Liver (tissue), 9 donors: ENCODE data around the gene SPOCK2. TPM values are rescaled to one million over a fixed set of nuclear protein-coding genes. Genes with fewer than 3 reads are reported as not detected.

Source experiments
- DNase-seq: peaks from one replicate; pipeline ENCODE4 v3.0.0-alpha.2; 2017; ENCODE audit warnings: low spot score
- H3K27ac ChIP-seq, 2 donors: one replicate each; pipeline ENCODE4 v1.7.0; 2013; ENCODE audit warnings: inconsistent platforms in 2 of 2, low read length in 2 of 2, control low read depth in 1 of 2, low read depth in 1 of 2, mild to moderate bottlenecking in 1 of 2
- H3K27me3 ChIP-seq, 4 donors: one replicate each; pipeline versions ENCODE4 v1.6.1 to v1.7.0; 2013; ENCODE audit warnings: low read length in 3 of 4, inconsistent platforms in 1 of 4, mild to moderate bottlenecking in 1 of 4, moderate library complexity in 1 of 4; ENCODE audit not compliant: control insufficient read depth in 4 of 4, insufficient read depth in 4 of 4
- H3K36me3 ChIP-seq, 4 donors: one replicate each; pipeline versions ENCODE4 v1.6.1 to v1.7.0; 2013; ENCODE audit warnings: low read length in 3 of 4, mild to moderate bottlenecking in 3 of 4, low read depth in 1 of 4, moderate library complexity in 1 of 4; ENCODE audit not compliant: control insufficient read depth in 4 of 4, insufficient read depth in 3 of 4
- H3K4me1 ChIP-seq, 4 donors: one replicate each; pipeline versions ENCODE4 v1.6.1 to v1.7.0; 2013; ENCODE audit warnings: low read length in 3 of 4, mild to moderate bottlenecking in 3 of 4, moderate library complexity in 1 of 4; ENCODE audit not compliant: control insufficient read depth in 4 of 4, insufficient read depth in 4 of 4
- H3K4me3 ChIP-seq, 3 donors: one replicate each; pipeline versions ENCODE4 v1.6.1 to v1.7.0; 2013; ENCODE audit warnings: low read length in 3 of 3, control low read depth in 1 of 3, low read depth in 1 of 3, mild to moderate bottlenecking in 1 of 3
- H3K9ac ChIP-seq, 2 donors: one replicate each; pipeline ENCODE4 v1.7.0; 2013; ENCODE audit warnings: low read length in 2 of 2, mild to moderate bottlenecking in 2 of 2, moderate library complexity in 2 of 2, control low read depth in 1 of 2, low read depth in 1 of 2
- H3K9me3 ChIP-seq, 4 donors: one replicate each; pipeline versions ENCODE4 v1.6.1 to v1.7.0; 2013; ENCODE audit warnings: low read length in 3 of 4; ENCODE audit not compliant: control insufficient read depth in 4 of 4
- ATF3 ChIP-seq: IDR thresholded peaks from 2 replicates; pipeline ENCODE4 v1.6.1; 2016; ENCODE audit warnings: antibody characterized with exemption
- EGR1 ChIP-seq, 2 donors: IDR thresholded peaks; 2 replicates each; pipeline ENCODE4 v1.6.1; 2016 to 2018; ENCODE audit warnings: antibody characterized with exemption in 2 of 2, low read depth in 2 of 2
- FOXA1 ChIP-seq: IDR thresholded peaks from 2 replicates; pipeline ENCODE4 v1.6.1; 2016; ENCODE audit warnings: antibody characterized with exemption
- FOXA2 ChIP-seq: IDR thresholded peaks from 2 replicates; pipeline ENCODE4 v1.6.1; 2016; ENCODE audit warnings: antibody characterized with exemption
- GABPA ChIP-seq, 2 donors: IDR thresholded peaks in 1 of 2; conservative IDR thresholded peaks in 1 of 2; 2 replicates each; pipeline ENCODE4 v1.6.1; 2016; ENCODE audit warnings: antibody characterized with exemption in 2 of 2, mild to moderate bottlenecking in 1 of 2, moderate library complexity in 1 of 2
- HNF4A ChIP-seq, 2 donors: conservative IDR thresholded peaks; 2 replicates each; pipeline ENCODE4 v1.6.1; 2016; ENCODE audit warnings: antibody characterized with exemption in 2 of 2, mild to moderate bottlenecking in 2 of 2
- HNF4G ChIP-seq: IDR thresholded peaks from 2 replicates; pipeline ENCODE4 v1.6.1; 2016; ENCODE audit warnings: antibody characterized with exemption
- MAX ChIP-seq: IDR thresholded peaks from 2 replicates; pipeline ENCODE4 v1.6.1; 2016; ENCODE audit warnings: antibody characterized with exemption
- RAD21 ChIP-seq, 2 donors: IDR thresholded peaks; 2 replicates each; pipeline ENCODE4 v1.6.1; 2016; ENCODE audit warnings: antibody characterized with exemption in 2 of 2, mild to moderate bottlenecking in 2 of 2
- REST ChIP-seq: IDR thresholded peaks from 2 replicates; pipeline ENCODE4 v1.6.1; 2016; ENCODE audit warnings: antibody characterized with exemption, mild to moderate bottlenecking
- RXRA ChIP-seq, 2 donors: IDR thresholded peaks; 2 replicates each; pipeline ENCODE4 v1.6.1; 2017 to 2018; ENCODE audit warnings: antibody characterized with exemption in 2 of 2, mild to moderate bottlenecking in 1 of 2
- SP1 ChIP-seq: IDR thresholded peaks from 2 replicates; pipeline ENCODE4 v1.6.1; 2018; ENCODE audit warnings: antibody characterized with exemption, mild to moderate bottlenecking
- TAF1 ChIP-seq: conservative IDR thresholded peaks from 2 replicates; pipeline ENCODE4 v1.6.1; 2016; ENCODE audit warnings: antibody characterized with exemption, mild to moderate bottlenecking
- YY1 ChIP-seq: IDR thresholded peaks from 2 replicates; pipeline ENCODE4 v1.6.1; 2016; ENCODE audit warnings: antibody characterized with exemption, mild to moderate bottlenecking
- ZBTB33 ChIP-seq: IDR thresholded peaks from 2 replicates; pipeline ENCODE4 v1.6.1; 2016; ENCODE audit warnings: antibody characterized with exemption
- WGBS: extraction: QIAGEN DNeasy Blood & Tissue Kit; methylation state at CpG from one replicate; pipeline ENCODE4 v1.1.7; 2013; 5-methylcytosine and 5-hydroxymethylcytosine counted together
- polyA plus RNA-seq, 2 donors: library from polyadenylated mRNA; stranded (reverse) in 1 of 2; unstranded in 1 of 2; fragments of 200-250 nt in 1 of 2; fragments of >200 nt in 1 of 2; fragmentation: Nextera tagmentation in 1 of 2; extraction: Ambion mirVana in 1 of 2; gene quantifications; one replicate each; pipeline versions ENCODE4 v1.2.1 to v1.2.3, GENCODE V29; 2013 to 2015
- total RNA-seq, 2 donors: library from RNA; depleted of rRNA; stranded (reverse); fragments of >200 nt; gene quantifications; one replicate each; pipeline ENCODE4 v1.2.3, GENCODE V29; 2014
- donor health status: healthy.
- donor health status: healthy.
- donor health status: healthy.
- donor health status: healthy.
- donor health status: healthy.

The SPOCK2 gene
- total and polyA plus RNA-seq, 4 donors = 0.36 to 1.7 (median 0.64) TPM

GRCh38 chr10:72124381-72124780, 36.0 kb upstream of the SPOCK2 start:
- no peak for TF ChIP-seq YY1
- no peak for TF ChIP-seq ZBTB33
- no peak for TF ChIP-seq HNF4G
- no peak for TF ChIP-seq SP1
- no peak for TF ChIP-seq TAF1
- no peak for TF ChIP-seq HNF4A (conservative IDR thresholded peaks at IDR 0.05)
- H3K9me3 ChIP-seq = no peaks in the 10 kb centered on the region
- peaks cover 0 to 3% (median 0%) of the 10 kb centered on the region in 4 donors for H3K4me1 ChIP-seq
- no peak for DNase-seq
- H3K36me3 ChIP-seq = no peaks in the 10 kb centered on the region
- no peaks in the 10 kb centered on the region for H3K27me3 ChIP-seq
- no peak overlapping the region for H3K27ac ChIP-seq
- H3K4me3 ChIP-seq = no peak overlapping the region
- no peak overlapping the region for H3K9ac ChIP-seq

- no peak overlapping the region for H3K9ac ChIP-seq
- TF ChIP-seq RXRA (IDR thresholded peaks at IDR 0.05) (no peak), FOXA1 (no peak), RAD21 (IDR thresholded peaks at IDR 0.05) (no peak), FOXA2 (no peak), YY1 (no peak)
- 90% methylated on average over 4 of the region's 4 CpGs for WGBS
- no peak overlapping the region for H3K27ac ChIP-seq
- H3K27me3 ChIP-seq = no peaks in the 10 kb centered on the region
- H3K9me3 ChIP-seq = no peaks in the 10 kb centered on the region
- no peaks in the 10 kb centered on the region for H3K36me3 ChIP-seq
- H3K4me3 ChIP-seq = no peak overlapping the region
- DNase-seq = no peak
- peaks cover 0 to 3% (median 0%) of the 10 kb centered on the region in 4 donors for H3K4me1 ChIP-seq
These were observed 35.3 kb upstream of the SPOCK2 start for GRCh38 chr10:72123616-72124015.

- Histone ChIP-seq H3K4me3 (no peak overlapping the region), H3K27ac (no peak overlapping the region), H3K9me3 (no peaks in the 10 kb centered on the region), H3K4me1 (peaks cover 0 to 3% (median 0%) of the 10 kb centered on the region in 4 donors), H3K27me3 (no peaks in the 10 kb centered on the region), H3K36me3 (no peaks in the 10 kb centered on the region), H3K9ac (no peak overlapping the region)
- no peak for TF ChIP-seq YY1
- TF ChIP-seq REST = no peak
- no peak for TF ChIP-seq FOXA2
- TF ChIP-seq RXRA (IDR thresholded peaks at IDR 0.05) = no peak
- no peak for TF ChIP-seq HNF4G
- TF ChIP-seq TAF1 = no peak
- no peak for TF ChIP-seq ZBTB33
- no peak for TF ChIP-seq FOXA1
- TF ChIP-seq HNF4A (conservative IDR thresholded peaks at IDR 0.05) = no peak
- no peak for TF ChIP-seq EGR1 (IDR thresholded peaks at IDR 0.05; ENCODE audit: low read depth in 2 of 2)
- TF ChIP-seq GABPA (IDR thresholded peaks at IDR 0.05 in 1 of 2, conservative IDR thresholded peaks at IDR 0.05 in 1 of 2) = no peak
- TF ChIP-seq MAX = no peak
- TF ChIP-seq SP1 = no peak
- TF ChIP-seq ATF3 = no peak
- no peak for TF ChIP-seq RAD21 (IDR thresholded peaks at IDR 0.05)
- 94% methylated on average over 4 of the region's 4 CpGs for WGBS
- DNase-seq = no peak
These were observed 33.9 kb upstream of the SPOCK2 start for GRCh38 chr10:72122221-72122620.
